VCaP (cell line): ENCODE measurements around the gene HOXA6.

Experiments used
- H3K27ac ChIP-seq: fragments of 450-650 bp; 2 replicates; pipeline ENCODE4 v1.5.1; 2017
- TF ChIP-seq, protein P1 (sequence below): fragments of 450-650 bp; conservative IDR thresholded peaks from 2 replicates; pipeline ENCODE4 v1.5.1; 2017; ENCODE audit warnings: mild to moderate bottlenecking, moderate library complexity

HOXA6 gene

DNA sequence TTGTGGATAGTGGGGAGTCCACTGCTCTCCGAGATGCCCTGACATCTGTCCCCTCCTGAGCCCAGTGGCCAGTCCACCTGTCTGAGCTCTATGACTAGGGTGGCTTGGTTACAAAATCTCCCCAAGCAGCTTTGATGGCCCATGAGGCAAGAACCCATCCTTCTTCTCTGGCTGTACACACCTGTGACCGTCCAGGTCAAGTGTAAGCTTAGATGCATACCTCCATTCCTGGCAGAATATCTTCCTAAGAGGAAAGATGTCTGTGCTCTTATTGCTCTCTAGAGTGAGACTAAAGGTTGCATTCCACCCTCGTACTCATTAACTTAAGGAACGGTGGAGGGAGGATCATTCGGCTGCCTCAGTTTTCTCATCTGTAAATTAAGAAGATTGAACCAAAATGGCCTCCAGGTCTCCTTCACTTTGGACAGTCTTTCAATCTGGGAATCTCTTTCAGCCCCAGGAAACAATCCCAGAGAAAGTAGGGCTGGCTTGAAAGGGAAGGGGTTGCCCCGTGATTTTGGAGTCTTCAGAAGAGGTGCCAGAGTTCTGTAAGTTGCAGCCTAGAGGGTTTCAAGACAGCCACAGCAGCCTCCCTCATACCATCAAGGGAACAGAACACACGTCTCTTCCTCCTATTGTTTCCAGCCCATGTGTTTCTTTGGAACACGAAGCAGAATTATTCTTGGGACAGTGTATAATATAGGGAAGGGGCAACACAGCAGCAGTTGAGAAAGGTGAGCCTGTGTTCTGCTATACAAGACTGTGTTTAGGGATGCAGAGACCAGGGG, 22.5 kb downstream of the HOXA6 start:
- TF ChIP-seq, protein P1, sequence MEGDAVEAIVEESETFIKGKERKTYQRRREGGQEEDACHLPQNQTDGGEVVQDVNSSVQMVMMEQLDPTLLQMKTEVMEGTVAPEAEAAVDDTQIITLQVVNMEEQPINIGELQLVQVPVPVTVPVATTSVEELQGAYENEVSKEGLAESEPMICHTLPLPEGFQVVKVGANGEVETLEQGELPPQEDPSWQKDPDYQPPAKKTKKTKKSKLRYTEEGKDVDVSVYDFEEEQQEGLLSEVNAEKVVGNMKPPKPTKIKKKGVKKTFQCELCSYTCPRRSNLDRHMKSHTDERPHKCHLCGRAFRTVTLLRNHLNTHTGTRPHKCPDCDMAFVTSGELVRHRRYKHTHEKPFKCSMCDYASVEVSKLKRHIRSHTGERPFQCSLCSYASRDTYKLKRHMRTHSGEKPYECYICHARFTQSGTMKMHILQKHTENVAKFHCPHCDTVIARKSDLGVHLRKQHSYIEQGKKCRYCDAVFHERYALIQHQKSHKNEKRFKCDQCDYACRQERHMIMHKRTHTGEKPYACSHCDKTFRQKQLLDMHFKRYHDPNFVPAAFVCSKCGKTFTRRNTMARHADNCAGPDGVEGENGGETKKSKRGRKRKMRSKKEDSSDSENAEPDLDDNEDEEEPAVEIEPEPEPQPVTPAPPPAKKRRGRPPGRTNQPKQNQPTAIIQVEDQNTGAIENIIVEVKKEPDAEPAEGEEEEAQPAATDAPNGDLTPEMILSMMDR: no peak
- H3K27ac ChIP-seq: no peak overlapping the region

DNA sequence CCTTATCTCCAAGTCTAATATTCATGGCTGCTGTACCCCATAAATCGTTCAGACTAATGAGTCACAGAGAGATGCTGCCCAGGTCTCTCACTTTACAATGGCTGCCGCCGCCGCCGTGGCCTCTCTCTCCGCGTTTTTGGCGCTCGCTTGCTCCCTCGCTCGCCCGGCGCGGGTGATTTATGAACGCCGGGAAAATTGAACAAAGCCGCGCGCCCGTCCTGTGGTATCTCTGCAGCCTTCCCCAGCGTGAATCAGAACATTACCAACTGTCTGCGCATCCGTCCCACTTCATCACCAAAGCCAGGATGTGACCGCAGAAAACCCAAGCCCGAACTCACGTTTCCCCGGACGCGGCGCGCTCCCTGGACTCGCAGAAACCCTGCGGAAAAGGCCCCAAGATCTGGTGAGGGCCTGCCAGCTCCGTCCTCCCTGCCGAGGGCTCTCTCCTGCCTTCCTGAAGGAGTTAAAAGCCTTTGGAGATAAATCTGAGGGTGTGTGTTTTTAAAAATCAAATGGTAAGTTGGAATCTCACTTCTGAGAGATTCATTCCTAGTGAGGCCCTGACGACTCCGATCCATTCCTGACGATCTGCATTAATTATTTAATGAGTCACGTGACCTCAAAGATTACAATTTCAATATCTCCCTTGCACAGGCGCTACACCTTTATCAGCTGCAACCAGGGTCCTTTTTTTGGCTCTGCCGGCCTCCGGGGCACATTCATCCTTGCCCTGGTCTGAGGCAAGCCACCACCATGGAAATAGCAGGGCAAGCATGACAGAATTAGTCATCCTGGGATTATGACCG, 23.3 kb downstream of the HOXA6 start:
- TF ChIP-seq, protein P1: no peak
- no peak overlapping the region for H3K27ac ChIP-seq

DNA sequence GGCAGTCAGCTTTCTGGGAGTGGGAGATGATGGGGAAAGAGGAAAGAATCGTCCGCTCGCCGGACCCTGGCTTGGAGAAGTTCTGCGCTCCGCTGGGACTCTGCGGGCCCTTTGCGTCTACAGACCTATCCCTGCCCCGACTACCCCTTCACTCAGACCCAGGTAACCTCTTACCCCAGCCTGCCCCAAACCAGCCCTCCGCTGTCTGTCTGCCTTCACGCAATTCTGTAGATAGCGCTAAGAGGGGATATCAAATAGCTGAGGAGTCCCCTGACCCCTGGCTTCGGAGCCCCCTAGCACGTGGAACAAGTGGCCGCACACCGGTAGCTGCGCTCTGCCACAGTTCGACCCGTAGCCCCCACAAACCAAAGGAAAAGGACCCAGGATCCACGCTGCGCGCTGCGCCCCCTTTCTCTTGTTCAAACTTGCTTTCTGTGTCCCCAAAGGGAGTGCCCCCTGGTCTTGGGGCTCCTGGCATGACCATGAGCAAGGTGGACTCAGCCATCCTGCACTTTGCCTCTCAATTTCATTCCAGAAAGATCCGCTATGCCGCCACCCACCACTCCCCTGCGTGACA, 24.0 kb downstream of the HOXA6 start:
- H3K27ac ChIP-seq: no peak overlapping the region
- TF ChIP-seq, protein P1: no peak

DNA sequence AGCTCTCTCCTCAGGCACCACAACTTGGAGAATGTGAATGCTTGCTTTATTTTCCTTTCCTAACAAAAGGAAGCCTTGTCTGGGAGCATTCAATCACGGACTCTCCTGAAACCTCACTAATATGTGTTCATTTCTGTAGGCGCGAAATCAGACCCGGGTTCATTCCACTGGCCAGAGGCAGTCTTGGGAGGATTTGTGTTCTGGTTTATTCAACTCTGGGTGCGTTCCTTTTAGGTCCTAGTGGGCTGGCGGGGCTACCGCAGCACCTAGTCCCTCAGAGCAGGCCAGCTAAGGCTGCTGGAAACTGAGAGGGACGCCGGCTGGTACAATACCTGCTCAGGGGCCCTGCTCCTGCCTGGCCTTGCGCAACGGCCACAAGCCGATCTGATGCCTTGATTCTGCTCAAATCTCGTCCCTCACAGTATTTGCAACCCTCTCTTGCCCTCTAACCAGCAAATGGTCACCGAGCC, 24.5 kb downstream of the HOXA6 start:
- TF ChIP-seq, protein P1: no peak
- H3K27ac ChIP-seq: no peak overlapping the region

DNA sequence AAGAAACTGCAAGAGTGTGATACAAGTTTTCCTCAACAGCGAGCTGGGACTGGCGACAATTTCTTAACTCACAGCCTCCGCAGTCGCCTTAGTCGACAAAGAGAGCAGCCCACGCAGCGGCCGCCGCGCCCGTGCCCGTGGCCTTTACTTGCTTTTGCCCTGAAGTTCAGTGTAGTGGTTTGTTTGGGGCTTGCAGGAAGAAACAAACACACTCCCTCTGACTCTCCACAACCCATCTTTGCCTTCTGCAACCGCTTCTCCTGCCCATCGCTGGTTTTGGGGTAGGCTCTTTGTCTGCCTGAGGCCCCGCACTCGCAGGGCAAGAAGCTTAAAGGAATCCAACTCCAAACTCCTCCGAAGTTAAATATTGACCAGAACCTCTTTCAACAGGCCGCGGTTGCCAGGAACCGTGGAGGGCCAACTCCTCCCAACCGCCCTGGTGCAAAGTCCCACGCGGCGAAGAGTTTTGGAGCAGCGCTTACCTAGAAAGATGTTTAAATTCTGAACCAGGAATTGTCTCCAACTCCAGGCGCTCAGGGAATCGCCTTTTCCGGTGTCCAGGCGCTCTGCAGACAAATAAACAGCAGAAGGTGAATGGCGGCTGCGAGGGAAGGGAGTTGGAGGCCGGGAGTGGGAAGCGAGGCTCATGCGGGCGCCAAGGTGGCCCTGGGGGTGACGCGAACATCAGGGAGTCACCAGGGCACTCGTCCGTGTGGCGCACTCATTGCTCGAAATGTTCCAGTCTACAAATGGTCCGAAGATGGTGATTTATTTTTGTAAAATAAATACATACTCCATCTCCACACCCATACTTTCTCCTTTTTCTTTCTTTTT, 25.3 kb downstream of the HOXA6 start:
- TF ChIP-seq, protein P1: no peak
- H3K27ac ChIP-seq: peak overlapping the region; percentile 77

DNA sequence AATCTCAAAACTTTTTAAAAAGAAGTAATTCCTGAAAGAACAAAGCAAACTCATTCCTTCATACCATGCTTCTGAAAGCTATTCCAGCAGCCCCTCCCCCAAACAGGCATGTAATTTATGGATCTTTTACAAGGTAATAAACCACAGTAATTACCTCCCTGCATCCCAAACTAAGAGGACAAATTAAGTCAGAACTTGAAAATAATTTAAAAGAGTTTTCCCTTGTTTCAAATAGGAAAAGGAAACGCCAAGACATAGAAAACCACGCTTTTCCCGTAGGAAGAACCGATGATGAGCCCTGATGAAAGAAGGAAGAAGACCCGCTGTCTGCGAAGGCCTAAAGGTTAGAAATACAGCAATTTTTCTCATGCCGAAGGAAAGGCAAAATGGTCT, 25.9 kb downstream of the HOXA6 start:
- peak overlapping the region; percentile 77 for H3K27ac ChIP-seq
- TF ChIP-seq, protein P1: no peak
